H9 (cell line): ENCODE measurements around the gene ANKRD23. TPM values are rescaled to one million over a fixed set of nuclear protein-coding genes. Genes with fewer than 3 reads are reported as not detected.

Source experiments
- DNase-seq: peaks from one replicate; pipeline ENCODE4 v3.0.0-alpha.2; 2017
- H2AFZ ChIP-seq: one replicate; pipeline ENCODE4 v1.6.1; 2013; ENCODE audit warnings: mild to moderate bottlenecking, low read length, control low read depth, moderate library complexity
- H2AK5ac ChIP-seq: 2 replicates; pipeline ENCODE4 v1.6.1; 2013; ENCODE audit warnings: low read length, control low read depth, mixed read lengths; ENCODE audit not compliant: insufficient read length
- H2BK120ac ChIP-seq: one replicate; pipeline ENCODE4 v1.6.1; 2013; ENCODE audit warnings: low read depth, mild to moderate bottlenecking, low read length, control low read depth, inconsistent platforms; ENCODE audit not compliant: poor library complexity, severe bottlenecking
- H2BK12ac ChIP-seq: 2 replicates; pipeline ENCODE4 v1.6.1; 2013; ENCODE audit warnings: low read length, control low read depth, mixed read lengths, low read depth; ENCODE audit not compliant: insufficient read length
- H2BK15ac ChIP-seq: 2 replicates; pipeline ENCODE4 v1.6.1; 2013; ENCODE audit warnings: low read depth, low read length, control low read depth
- H2BK20ac ChIP-seq: one replicate; pipeline ENCODE4 v1.6.1; 2013; ENCODE audit warnings: low read depth, mild to moderate bottlenecking, low read length, control low read depth, inconsistent platforms; ENCODE audit not compliant: poor library complexity, severe bottlenecking
- H2BK5ac ChIP-seq: 2 replicates; pipeline ENCODE4 v1.6.1; 2013; ENCODE audit warnings: low read length, control low read depth, mixed read lengths; ENCODE audit not compliant: insufficient read length
- H3K14ac ChIP-seq: 2 replicates; pipeline ENCODE4 v1.6.1; 2013; ENCODE audit warnings: low read length, control low read depth; ENCODE audit not compliant: insufficient read depth
- H3K18ac ChIP-seq: 2 replicates; pipeline ENCODE4 v1.6.1; 2013; ENCODE audit warnings: low read depth, mild to moderate bottlenecking, mixed read lengths, low read length, control low read depth; ENCODE audit not compliant: insufficient read length
- H3K23ac ChIP-seq: 2 replicates; pipeline ENCODE4 v1.6.1; 2013; ENCODE audit warnings: low read length, control low read depth, mixed read lengths, low read depth; ENCODE audit not compliant: insufficient read length
- H3K23me2 ChIP-seq: 2 replicates; pipeline ENCODE4 v1.6.1; 2013; ENCODE audit warnings: low read depth, mild to moderate bottlenecking, mixed read lengths, low read length, control low read depth; ENCODE audit not compliant: insufficient read length, poor library complexity, severe bottlenecking
- H3K27ac ChIP-seq: 2 replicates; pipeline ENCODE4 v1.5.1; 2013; ENCODE audit warnings: low read length, control low read depth, mixed read lengths, low read depth; ENCODE audit not compliant: insufficient read length
- H3K27me3 ChIP-seq: 2 replicates; pipeline ENCODE4 v1.6.1; 2013; ENCODE audit warnings: low read length, control low read depth, inconsistent platforms; ENCODE audit not compliant: insufficient read depth
- H3K4ac ChIP-seq: 2 replicates; pipeline ENCODE4 v1.6.1; 2013; ENCODE audit warnings: low read depth, mild to moderate bottlenecking, control low read depth, inconsistent platforms, low read length, moderate library complexity
- H3K4me1 ChIP-seq: 2 replicates; pipeline ENCODE4 v1.6.1; 2013; ENCODE audit warnings: low read length, control low read depth, inconsistent platforms; ENCODE audit not compliant: insufficient read depth
- H3K4me2 ChIP-seq: 2 replicates; pipeline ENCODE4 v1.6.1; 2013; ENCODE audit warnings: low read length, control low read depth, mixed read lengths; ENCODE audit not compliant: insufficient read length, insufficient read depth
- H3K56ac ChIP-seq: 2 replicates; pipeline ENCODE4 v1.6.1; 2013; ENCODE audit warnings: low read depth, mild to moderate bottlenecking, mixed read lengths, low read length, control low read depth; ENCODE audit not compliant: insufficient read length
- H3K79me1 ChIP-seq: 2 replicates; pipeline ENCODE4 v1.6.1; 2013; ENCODE audit warnings: low read depth, mild to moderate bottlenecking, moderate library complexity, low read length, control low read depth, inconsistent platforms; ENCODE audit not compliant: insufficient read depth, poor library complexity, severe bottlenecking
- H3K79me2 ChIP-seq: 2 replicates; pipeline ENCODE4 v1.6.1; 2013; ENCODE audit warnings: low read length, control low read depth, inconsistent platforms; ENCODE audit not compliant: insufficient read depth
- H3K9ac ChIP-seq: 2 replicates; pipeline ENCODE4 v1.6.1; 2013; ENCODE audit warnings: low read length, control low read depth, mixed read lengths; ENCODE audit not compliant: insufficient read length; ENCODE audit errors: extremely low read depth
- H3K9me3 ChIP-seq: one replicate; pipeline ENCODE4 v1.6.1; 2013; ENCODE audit warnings: low read depth, low read length, inconsistent platforms; ENCODE audit not compliant: control insufficient read depth
- H3T11ph ChIP-seq: one replicate; pipeline ENCODE4 v1.6.1; 2013; ENCODE audit warnings: mild to moderate bottlenecking, low read length, control low read depth, inconsistent platforms
- H4K20me1 ChIP-seq: one replicate; pipeline ENCODE4 v1.6.1; 2013; ENCODE audit not compliant: control insufficient read depth, insufficient read length, insufficient read depth
- H4K5ac ChIP-seq: 2 replicates; pipeline ENCODE4 v1.6.1; 2013; ENCODE audit warnings: low read depth, mild to moderate bottlenecking, mixed read lengths, low read length, control low read depth; ENCODE audit not compliant: insufficient read length
- H4K8ac ChIP-seq: replicated peaks from 2 replicates; pipeline ENCODE4 v1.6.1; 2013; ENCODE audit warnings: low read length, control low read depth, mixed read lengths, low read depth; ENCODE audit not compliant: insufficient read length
- H4K91ac ChIP-seq: 2 replicates; pipeline ENCODE4 v1.6.1; 2013; ENCODE audit warnings: low read depth, mild to moderate bottlenecking, moderate library complexity, mixed read lengths, low read length, control low read depth; ENCODE audit not compliant: insufficient read length
- H3K27ac Mint-ChIP-seq, 3 experiments: 2 replicates in 2 of 3; 3 replicates in 1 of 3; pipeline ENCODE4 v1.8.0; 2020 to 2021; ENCODE audit warnings: mixed read lengths in 3 of 3, mild to moderate bottlenecking in 1 of 3, moderate library complexity in 1 of 3
- H3K27me3 Mint-ChIP-seq: 2 replicates; pipeline ENCODE4 v1.8.0; 2021; ENCODE audit warnings: low read depth, mild to moderate bottlenecking, moderate library complexity, mixed read lengths
- H3K36me3 Mint-ChIP-seq, 3 experiments: 2 replicates in 2 of 3; 3 replicates in 1 of 3; pipeline ENCODE4 v1.8.0; 2020 to 2021; ENCODE audit warnings: low read depth in 3 of 3, mixed read lengths in 3 of 3; ENCODE audit not compliant: insufficient read depth in 1 of 3
- H3K4me1 Mint-ChIP-seq, 2 experiments: 2 replicates each; pipeline ENCODE4 v1.8.0; 2020; ENCODE audit warnings: mixed read lengths in 2 of 2
- H3K4me3 Mint-ChIP-seq, 2 experiments: 2 replicates in 1 of 2; 3 replicates in 1 of 2; pipeline ENCODE4 v1.8.0; 2020 to 2021; ENCODE audit warnings: mild to moderate bottlenecking in 2 of 2, mixed read lengths in 2 of 2, moderate library complexity in 1 of 2
- H3K9me3 Mint-ChIP-seq, 2 experiments: 2 replicates in 1 of 2; 3 replicates in 1 of 2; pipeline ENCODE4 v1.8.0; 2020; ENCODE audit warnings: mild to moderate bottlenecking in 2 of 2, mixed read lengths in 2 of 2, moderate library complexity in 1 of 2
- CTCF ChIP-seq: fragments of 200-600 bp; sonication (generic); conservative IDR thresholded peaks from 3 replicates; pipeline ENCODE4 v1.8.0; 2021; ENCODE audit warnings: antibody characterized with exemption, mild to moderate bottlenecking
- WGBS: extraction: QIAGEN DNeasy Blood & Tissue Kit; methylation state at CpG from one replicate; pipeline ENCODE4 v1.1.7; 2013; ENCODE audit warnings: missing lambda C conversion rate, low lambda C conversion rate, mixed read lengths; ENCODE audit not compliant: insufficient read length; ENCODE audit errors: extremely low coverage; 5-methylcytosine and 5-hydroxymethylcytosine counted together
- total RNA-seq: library from RNA; stranded (reverse); gene quantifications from 2 replicates; pipeline ENCODE4 v1.2.1, GENCODE V29; 2021

The ANKRD23 gene
- total RNA-seq, 1 experiment from 2014 or later, result 2.4 TPM

- Histone ChIP-seq H2AK5ac (no peak overlapping the region), H3K27me3 (no peaks in the 10 kb centered on the region), H3K79me2 (no peaks in the 10 kb centered on the region), H3K79me1 (peaks cover 2% of the 10 kb centered on the region), H3K9me3 (no peaks in the 10 kb centered on the region), H3K23ac (no peak overlapping the region), H3K56ac (no peak overlapping the region), H4K8ac (no peak overlapping the region), H3K4me1 (no peaks in the 10 kb centered on the region), H3K4me2 (no peak overlapping the region), H3T11ph (no peak overlapping the region), H2BK5ac (no peak overlapping the region), H3K23me2 (no peaks in the 10 kb centered on the region), H3K27ac (no peak overlapping the region), H4K20me1 (no peaks in the 10 kb centered on the region), H3K14ac (no peak overlapping the region), H2BK20ac (no peak overlapping the region), H3K4ac (no peak overlapping the region), H2BK12ac (no peak overlapping the region), H3K18ac (no peak overlapping the region), H2AFZ (no peak overlapping the region), H2BK120ac (no peak overlapping the region), H4K5ac (no peak overlapping the region), H2BK15ac (no peak overlapping the region), H4K91ac (no peak overlapping the region), H3K9ac (no peak overlapping the region)
- Mint-ChIP-seq H3K9me3 (no peaks in the 10 kb centered on the region), H3K27ac (no peak overlapping the region), H3K4me1 (peaks cover 0 to 5% of the 10 kb centered on the region in 2 experiments; a peak in 2 of 4 replicates), H3K27me3 (no peaks in the 10 kb centered on the region; the same call in 1 of the 2 replicates), H3K36me3 (peaks cover 19 to 40% (median 24%) of the 10 kb centered on the region in 3 experiments; a peak in 6 of 7 replicates), H3K4me3 (no peak overlapping the region)
- no peak for DNase-seq
- no CpG with 5 or more reads among the region's 5 CpGs for WGBS
- TF ChIP-seq CTCF, result no peak
Observed at GRCh38 chr2:96846825-96847224, 3.0 kb upstream of the ANKRD23 start.
